Medulla oblongata (tissue), 1 donor: Measurements from ENCODE around the gene RENBP.
A peak's percentile ranks its signal among the peaks of the same experiment; 100 is the strongest.

Source experiments
- DNase-seq: peaks from one replicate; pipeline ENCODE4 v3.0.0-alpha.2; 2015; ENCODE audit errors: extremely low spot score

Gene RENBP

GRCh38 chrX:153953892-153954557 lies 9.6 kb upstream of the RENBP start:
- no peak for DNase-seq

GRCh38 chrX:153953342-153953830 lies 8.9 kb upstream of the RENBP start:
- DNase-seq, result peak; percentile 57

GRCh38 chrX:153952373-153953026 lies 8.1 kb upstream of the RENBP start:
- no peak for DNase-seq

- DNase-seq, result no peak
Observed at GRCh38 chrX:153951683-153952372, 7.4 kb upstream of the RENBP start.

- DNase-seq, result no peak
Observed at GRCh38 chrX:153950127-153950526, 5.7 kb upstream of the RENBP start.

- no peak for DNase-seq
Observed at GRCh38 chrX:153948847-153949805, 4.7 kb upstream of the RENBP start.

- no peak for DNase-seq
Observed at GRCh38 chrX:153948002-153948466, 3.6 kb upstream of the RENBP start.

GRCh38 chrX:153947009-153947769 lies 2.7 kb upstream of the RENBP start:
- DNase-seq, result peak; percentile 75

GRCh38 chrX:153945956-153946943 lies 1.8 kb upstream of the RENBP start:
- no peak for DNase-seq

- no peak for DNase-seq
Observed at GRCh38 chrX:153944800-153945150, 332 bp upstream of the RENBP start.

- no peak for DNase-seq
Observed at GRCh38 chrX:153941336-153942252, 2.8 kb downstream of the RENBP start.

- no peak for DNase-seq
Observed at GRCh38 chrX:153939573-153939972, 4.9 kb downstream of the RENBP start.

GRCh38 chrX:153938226-153938786 lies 6.1 kb downstream of the RENBP start:
- DNase-seq, result no peak

- no peak for DNase-seq
Observed at GRCh38 chrX:153937056-153937455, 7.4 kb downstream of the RENBP start.

GRCh38 chrX:153935326-153935851 lies 9.1 kb downstream of the RENBP start:
- DNase-seq, result no peak

- DNase-seq, result peak; percentile 58
Observed at GRCh38 chrX:153934762-153935325, 9.6 kb downstream of the RENBP start, which contains the start of gene NAA10. NAA10 (minus strand) TSS chrX:153935037; CDS start chrX:153934904, 133 bp downstream.

GRCh38 chrX:153934148-153934761 lies 10.2 kb downstream of the RENBP start:
- no peak for DNase-seq
